GM12891 (cell line): Measurements from ENCODE around the gene MARK4.

Source experiments
- PAX5 ChIP-seq: IDR thresholded peaks from 2 replicates; pipeline ENCODE4 v1.6.1; 2011; ENCODE audit warnings: low read length, moderate library complexity, mild to moderate bottlenecking; ENCODE audit not compliant: insufficient read depth, severe bottlenecking
- POLR2A ChIP-seq: IDR thresholded peaks from 2 replicates; pipeline ENCODE4 v1.6.1; 2011; ENCODE audit warnings: low read depth, low read length, control low read depth
- POLR2AphosphoS5 ChIP-seq: IDR thresholded peaks from 2 replicates; pipeline ENCODE4 v1.6.1; 2011; ENCODE audit warnings: low read depth, low read length, control low read depth
- POU2F2 ChIP-seq: IDR thresholded peaks from 2 replicates; pipeline ENCODE4 v1.6.1; 2011; ENCODE audit warnings: low read depth, mild to moderate bottlenecking, control low read depth, low read length, moderate library complexity
- SPI1 ChIP-seq: IDR thresholded peaks from 2 replicates; pipeline ENCODE4 v1.6.1; 2011; ENCODE audit warnings: low read depth, low read length, control low read depth
- TAF1 ChIP-seq: IDR thresholded peaks from 2 replicates; pipeline ENCODE4 v1.6.1; 2011; ENCODE audit warnings: low read depth, low read length, control low read depth

GRCh38 chr19:45324349-45324907 lies 73.4 kb downstream of the MARK4 start:
- TF ChIP-seq TAF1, result no peak
- no peak for TF ChIP-seq POLR2A
- no peak for TF ChIP-seq POLR2AphosphoS5
- no peak for TF ChIP-seq SPI1
- no peak for TF ChIP-seq POU2F2
- no peak for TF ChIP-seq PAX5
